IMR-90 (cell line): Measurements from ENCODE around the gene RTP5. TPM values are rescaled to one million over a fixed set of nuclear protein-coding genes. Genes with fewer than 3 reads are reported as not detected.

Experiments used
- ATAC-seq: fragments of 200-7000 bp; cut with Tn5 transposase; 2 replicates; pipeline ENCODE4 v1.9.1; 2020; ENCODE audit warnings: low read depth, mild to moderate bottlenecking, moderate library complexity
- BruUV-seq: library from RNA; stranded (reverse); fragments of 400-500 nt; replicated peaks from 2 replicates; lab custom pipeline; 2021; lab: Mats Ljungman, UMichigan
- CTCF ChIA-PET: fragments of 300-600 bp; formaldehyde crosslinking; extraction: SDS; loops from one replicate; lab custom pipeline; 2021; ENCODE audit warnings: antibody characterized with exemption; lab: Yijun Ruan, JAX
- POLR2A ChIA-PET: fragments of 300-600 bp; sonication (Branson Sonifier 250); formaldehyde crosslinking; loops from one replicate; lab custom pipeline; 2022; ENCODE audit warnings: antibody characterized with exemption; ENCODE audit not compliant: unreplicated experiment; lab: Charles Lee
- DNase-seq: peaks from one replicate; pipeline ENCODE4 v3.0.0; 2013
- H2AFZ ChIP-seq: replicated peaks from 2 replicates; pipeline ENCODE3; 2013; ENCODE audit warnings: low read length, mild to moderate bottlenecking; ENCODE audit not compliant: poor library complexity
- H2AK5ac ChIP-seq: 2 replicates; pipeline ENCODE4 v1.6.1; 2013; ENCODE audit warnings: low read depth, low read length, inconsistent platforms
- H2AK9ac ChIP-seq: replicated peaks from 2 replicates; pipeline ENCODE3; 2013; ENCODE audit warnings: mild to moderate bottlenecking, low read depth, low read length, moderate library complexity; ENCODE audit not compliant: poor library complexity
- H2BK120ac ChIP-seq: 2 replicates; pipeline ENCODE4 v1.6.1; 2013; ENCODE audit warnings: low read depth, low read length, inconsistent platforms
- H2BK15ac ChIP-seq: 3 replicates; pipeline ENCODE4 v1.6.1; 2013; ENCODE audit warnings: low read depth, low read length, inconsistent platforms
- H2BK20ac ChIP-seq: 2 replicates; pipeline ENCODE4 v1.6.1; 2013; ENCODE audit warnings: low read depth, mild to moderate bottlenecking, inconsistent platforms, low read length, moderate library complexity
- H2BK5ac ChIP-seq: 2 replicates; pipeline ENCODE4 v1.6.1; 2013; ENCODE audit warnings: mild to moderate bottlenecking, low read depth, low read length, inconsistent platforms; ENCODE audit not compliant: poor library complexity, severe bottlenecking
- H3K14ac ChIP-seq: replicated peaks from 2 replicates; pipeline ENCODE4 v1.6.1; 2013; ENCODE audit warnings: low read depth, low read length, inconsistent platforms
- H3K18ac ChIP-seq: 2 replicates; pipeline ENCODE4 v1.6.1; 2013; ENCODE audit warnings: low read depth, low read length, control low read depth
- H3K23ac ChIP-seq: 2 replicates; pipeline ENCODE4 v1.6.1; 2013; ENCODE audit warnings: low read depth, low read length, inconsistent platforms
- H3K27ac ChIP-seq: 2 replicates; pipeline ENCODE4 v1.5.1; 2013; ENCODE audit warnings: mild to moderate bottlenecking, control low read depth, low read length; ENCODE audit not compliant: insufficient read depth
- H3K27me3 ChIP-seq: 2 replicates; pipeline ENCODE4 v1.6.1; 2013; ENCODE audit warnings: low read length; ENCODE audit not compliant: control insufficient read depth, insufficient read depth
- H3K36me3 ChIP-seq: 2 replicates; pipeline ENCODE4 v1.6.1; 2013; ENCODE audit warnings: low read length, mixed read lengths; ENCODE audit not compliant: control insufficient read depth, insufficient read depth
- H3K4ac ChIP-seq: 2 replicates; pipeline ENCODE4 v1.6.1; 2013; ENCODE audit warnings: low read depth, low read length, inconsistent platforms
- H3K4me1 ChIP-seq: 2 replicates; pipeline ENCODE4 v1.6.1; 2013; ENCODE audit warnings: low read length, mixed read lengths; ENCODE audit not compliant: control insufficient read depth, insufficient read depth
- H3K4me2 ChIP-seq: 2 replicates; pipeline ENCODE4 v1.6.1; 2013; ENCODE audit warnings: low read depth, mild to moderate bottlenecking, control low read depth, low read length, moderate library complexity
- H3K4me3 ChIP-seq: 2 replicates; pipeline ENCODE4 v1.5.1; 2013; ENCODE audit warnings: low read depth, mild to moderate bottlenecking, control low read depth, low read length, moderate library complexity; ENCODE audit not compliant: insufficient read depth
- H3K56ac ChIP-seq: 2 replicates; pipeline ENCODE4 v1.6.1; 2013; ENCODE audit warnings: low read length, inconsistent platforms; ENCODE audit not compliant: insufficient read depth; ENCODE audit errors: extremely low read depth
- H3K79me1 ChIP-seq, 2 experiments: 2 replicates each; pipeline ENCODE4 v1.6.1; 2013; ENCODE audit warnings: low read length in 2 of 2, inconsistent platforms in 1 of 2, low read depth in 1 of 2
- H3K9ac ChIP-seq: 2 replicates; pipeline ENCODE4 v1.6.1; 2013; ENCODE audit warnings: low read depth, low read length, control low read depth
- H3K9me1 ChIP-seq: 2 replicates; pipeline ENCODE4 v1.6.1; 2013; ENCODE audit warnings: low read length, inconsistent platforms; ENCODE audit not compliant: insufficient read depth
- H3K9me3 ChIP-seq: 2 replicates; pipeline ENCODE4 v1.6.1; 2013; ENCODE audit warnings: low read length; ENCODE audit not compliant: control insufficient read depth, insufficient read depth
- H4K20me1 ChIP-seq: 2 replicates; pipeline ENCODE4 v1.6.1; 2013; ENCODE audit warnings: low read length, inconsistent platforms; ENCODE audit not compliant: insufficient read depth
- H4K5ac ChIP-seq: 2 replicates; pipeline ENCODE4 v1.6.1; 2013; ENCODE audit warnings: mild to moderate bottlenecking, low read depth, low read length, control low read depth
- H4K8ac ChIP-seq, 2 experiments: 2 replicates each; pipeline ENCODE4 v1.6.1; 2013; ENCODE audit warnings: low read depth in 2 of 2, low read length in 2 of 2, control low read depth in 1 of 2, inconsistent platforms in 1 of 2
- H4K91ac ChIP-seq: 2 replicates; pipeline ENCODE4 v1.6.1; 2013; ENCODE audit warnings: low read depth, low read length, inconsistent platforms; ENCODE audit not compliant: insufficient read depth
- CTCF ChIP-seq: conservative IDR thresholded peaks from 2 replicates; pipeline ENCODE4 v1.5.1; 2012; ENCODE audit warnings: mild to moderate bottlenecking, low read depth, low read length, improper control_type of control experiment
- WGBS, 2 experiments: methylation state at CpG; one replicate each; pipeline versions ENCODE4 v1.1.5 to v1.1.7; 2013; ENCODE audit warnings: missing lambda C conversion rate in 2 of 2; ENCODE audit not compliant: insufficient read length in 1 of 2; ENCODE audit errors: extremely low coverage in 2 of 2; 5-methylcytosine and 5-hydroxymethylcytosine counted together
- dilution Hi-C: fragments of 300-500 bp; cut with HindIII; formaldehyde crosslinking; loops from one replicate; pipeline ENCODE4 v1.14.3; 2018; ENCODE audit warnings: low sequenced_read_pairs; ENCODE audit not compliant: unreplicated experiment
- in situ Hi-C: fragments of 300-500 bp; cut with MboI; formaldehyde crosslinking; loops from 3 replicates; pipeline ENCODE4 v1.14.3; 2019; ENCODE audit warnings: low sequenced_read_pairs, inconsistent platforms, mixed read lengths
- intact Hi-C: fragments of 100-400 bp; cut with micrococcal nuclease; formaldehyde crosslinking; loops from 2 replicates; pipeline ENCODE4 v1.10.0; 2022
- polyA plus RNA-seq, 3 experiments: library from polyadenylated mRNA; depleted of rRNA; stranded (reverse); fragments of >200 nt; gene quantifications; 2 replicates each; pipeline ENCODE4 v1.2.3, GENCODE V29; 2012; ENCODE audit warnings: low replicate concordance in 1 of 3
- total RNA-seq: library from RNA; depleted of rRNA; stranded (reverse); fragments of >200 nt; gene quantifications from 2 replicates; pipeline ENCODE4 v1.2.3, GENCODE V29; 2012

Gene RTP5
- total and polyA plus RNA-seq, 2 of the 4 experiments (the other 2 are of a cell fraction), result not detected

GRCh38 chr2:241908686-241909420 lies 39.3 kb downstream of the RTP5 start:
- Histone ChIP-seq H3K79me1 (no peaks in the 10 kb centered on the region), H3K23ac (no peak overlapping the region), H3K14ac (no peak overlapping the region), H2BK15ac (no peak overlapping the region), H2BK120ac (no peak overlapping the region), H3K4me3 (no peak overlapping the region), H3K4me1 (no peaks in the 10 kb centered on the region), H3K27ac (no peak overlapping the region), H3K4me2 (no peak overlapping the region), H4K20me1 (no peaks in the 10 kb centered on the region), H3K9me3 (peaks cover 7% of the 10 kb centered on the region), H2AFZ (peak overlapping the region; percentile 21), H3K4ac (no peak overlapping the region), H4K8ac (no peak overlapping the region), H3K18ac (no peak overlapping the region), H4K91ac (no peak overlapping the region), H3K9ac (no peak overlapping the region), H2BK5ac (no peak overlapping the region), H3K27me3 (peaks cover 3% of the 10 kb centered on the region; the same call in 1 of the 2 replicates), H4K5ac (no peak overlapping the region), H2BK20ac (no peak overlapping the region), H3K36me3 (no peaks in the 10 kb centered on the region), H2AK9ac (no peak overlapping the region), H3K9me1 (no peaks in the 10 kb centered on the region), H2AK5ac (no peak overlapping the region), H3K56ac (no peak overlapping the region)
- dilution Hi-C loops (no loop called here), in situ Hi-C loops (no loop called here), intact Hi-C loops (no loop called here)
- ATAC-seq (no peak), DNase-seq (no peak)
- no TSS peak for BruUV-seq
- ChIA-PET POLR2A (no interaction called here), CTCF (no interaction called here)
- no peak for TF ChIP-seq CTCF
- WGBS, 2 experiments, result 85% methylated on average over 23 of the region's 26 CpGs; no CpG with 5 or more reads in 1 of the 2 experiments
